T-helper 1 cell treated with Interleukin-12 subunit alpha and Interleukin-12 subunit beta and Interleukin-4 antibody, amounts not matched to agents 30 ng/mL and 1 ng/mL, for 36 hours (primary cell): Measurements from ENCODE around the gene KCNC4. TPM values are rescaled to one million over a fixed set of nuclear protein-coding genes. Genes with fewer than 3 reads are reported as not detected.

Experiments
- intact Hi-C: fragments of 100-400 bp; cut with micrococcal nuclease; formaldehyde crosslinking; loops from one replicate; pipeline ENCODE4 v1.15.1; 2024
- total RNA-seq: library from RNA; stranded (reverse); gene quantifications from 2 replicates; pipeline ENCODE4 v1.2.3, GENCODE V29; 2022

The KCNC4 gene
- 3.8 and 3.9 TPM in 2 replicates for total RNA-seq

GRCh38 chr1:110209715-110210603 lies at the start of gene KCNC4:
TSS of gene KCNC4 (plus strand) at chr1:110210314. CDS start at chr1:110211500, 1,186 bp downstream.
- intact Hi-C loops, result loop anchor here (1.0 to 10.0 kb wide), 7 partner anchors 27 to 1165 kb away; partner anchors contain the start of genes GSTM3, PSMA5, STRIP1 and WDR47

GRCh38 chr1:110160538-110161100 lies 49.5 kb upstream of the KCNC4 start:
- intact Hi-C loops, result no loop called here

- intact Hi-C loops, result no loop called here
These were observed 48.9 kb upstream of the KCNC4 start for GRCh38 chr1:110161165-110161564.

- intact Hi-C loops, result no loop called here
These were observed 48.3 kb upstream of the KCNC4 start for GRCh38 chr1:110161849-110162248.

- intact Hi-C loops, result no loop called here
These were observed 46.5 kb upstream of the KCNC4 start for GRCh38 chr1:110163591-110163990.

- intact Hi-C loops, result no loop called here
These were observed 45.3 kb upstream of the KCNC4 start for GRCh38 chr1:110164725-110165350.

GRCh38 chr1:110165761-110166231 lies 44.3 kb upstream of the KCNC4 start:
- intact Hi-C loops, result no loop called here

- intact Hi-C loops, result no loop called here
These were observed 43.3 kb upstream of the KCNC4 start for GRCh38 chr1:110166861-110167260.

- intact Hi-C loops, result no loop called here
These were observed 39.1 kb upstream of the KCNC4 start for GRCh38 chr1:110170766-110171733.

- intact Hi-C loops, result no loop called here
These were observed 38.1 kb upstream of the KCNC4 start for GRCh38 chr1:110172001-110172400.

- intact Hi-C loops, result no loop called here
These were observed 36.5 kb upstream of the KCNC4 start for GRCh38 chr1:110173466-110174105.

- intact Hi-C loops, result no loop called here
These were observed 35.2 kb upstream of the KCNC4 start for GRCh38 chr1:110174961-110175360.

- intact Hi-C loops, result no loop called here
These were observed 33.7 kb upstream of the KCNC4 start for GRCh38 chr1:110176299-110176956.

- intact Hi-C loops, result no loop called here
These were observed 32.3 kb upstream of the KCNC4 start for GRCh38 chr1:110177775-110178174.

GRCh38 chr1:110183642-110184167 lies 26.4 kb upstream of the KCNC4 start:
- intact Hi-C loops, result no loop called here

GRCh38 chr1:110184446-110184845 lies 25.7 kb upstream of the KCNC4 start:
- intact Hi-C loops, result no loop called here

GRCh38 chr1:110185181-110185580 lies 24.9 kb upstream of the KCNC4 start:
- intact Hi-C loops, result no loop called here

GRCh38 chr1:110186558-110186957 lies 23.6 kb upstream of the KCNC4 start:
- intact Hi-C loops, result no loop called here

- intact Hi-C loops, result no loop called here
These were observed 22.8 kb upstream of the KCNC4 start for GRCh38 chr1:110187139-110187890.
